ENCODE measurements around the gene TRIP13.

DNA sequence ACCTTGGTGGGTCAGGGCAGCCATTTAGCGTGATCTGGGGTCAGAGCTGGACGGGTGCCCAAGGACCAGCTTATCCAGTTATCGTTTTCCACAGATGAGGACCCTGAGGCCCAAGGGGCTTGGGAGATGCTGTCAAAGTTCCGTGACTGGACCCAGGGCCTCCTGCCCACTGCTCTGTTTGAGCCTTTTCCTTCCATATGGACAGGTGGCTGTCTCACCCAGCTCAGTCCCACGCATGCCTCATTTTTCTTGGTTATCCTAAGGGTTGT, 56.5 kb downstream of the TRIP13 start:
- TF ChIP-seq EZH2phosphoT487 (IDR thresholded peaks at IDR 0.05; ENCODE audit: insufficient read depth, low read depth) (no peak), EZH2 (IDR thresholded peaks at IDR 0.05; ENCODE audit: insufficient read depth, poor library complexity, severe bottlenecking) (no peak)
